GM21619 (cell line): ENCODE results near the gene RPP14.
"Not testable (repeated sequence)": the region's sequence is repeated elsewhere in the genome, so short reads cannot be mapped to it uniquely, and the experiment has no call there.

Experiments used
- ATAC-seq: cut with Tn5 transposase; IDR thresholded peaks from one replicate; pipeline ENCODE4 v1.9.1; 2021; ENCODE audit not compliant: unreplicated experiment

RPP14 gene

DNA sequence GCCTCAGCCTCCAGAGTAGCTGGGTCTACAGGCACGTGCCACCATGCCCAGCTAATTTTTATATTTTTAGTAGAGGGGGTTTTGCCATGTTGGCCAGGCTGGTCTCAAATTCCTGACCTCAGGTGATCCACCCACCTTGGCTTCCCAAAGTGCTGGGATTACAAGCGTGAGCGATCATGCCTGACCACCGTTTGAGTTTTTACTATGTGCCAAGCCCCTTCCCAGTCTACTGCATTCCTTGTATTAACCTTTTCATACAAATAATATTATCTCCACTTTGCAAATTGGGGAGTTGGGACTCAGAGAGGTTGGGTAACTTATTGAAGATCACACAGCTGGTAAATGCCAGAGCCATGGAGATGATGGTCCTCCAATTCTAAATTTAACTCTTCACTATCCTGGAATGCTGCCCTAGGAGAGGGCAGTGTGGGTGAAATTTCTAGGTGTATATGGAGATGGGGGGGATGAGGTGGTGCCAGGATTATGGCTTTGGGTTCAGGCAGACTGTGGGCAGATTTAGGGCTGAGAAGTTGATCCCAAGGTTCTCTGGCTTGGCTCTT lies 25.6 kb downstream of the RPP14 start:
- no peak for ATAC-seq

DNA sequence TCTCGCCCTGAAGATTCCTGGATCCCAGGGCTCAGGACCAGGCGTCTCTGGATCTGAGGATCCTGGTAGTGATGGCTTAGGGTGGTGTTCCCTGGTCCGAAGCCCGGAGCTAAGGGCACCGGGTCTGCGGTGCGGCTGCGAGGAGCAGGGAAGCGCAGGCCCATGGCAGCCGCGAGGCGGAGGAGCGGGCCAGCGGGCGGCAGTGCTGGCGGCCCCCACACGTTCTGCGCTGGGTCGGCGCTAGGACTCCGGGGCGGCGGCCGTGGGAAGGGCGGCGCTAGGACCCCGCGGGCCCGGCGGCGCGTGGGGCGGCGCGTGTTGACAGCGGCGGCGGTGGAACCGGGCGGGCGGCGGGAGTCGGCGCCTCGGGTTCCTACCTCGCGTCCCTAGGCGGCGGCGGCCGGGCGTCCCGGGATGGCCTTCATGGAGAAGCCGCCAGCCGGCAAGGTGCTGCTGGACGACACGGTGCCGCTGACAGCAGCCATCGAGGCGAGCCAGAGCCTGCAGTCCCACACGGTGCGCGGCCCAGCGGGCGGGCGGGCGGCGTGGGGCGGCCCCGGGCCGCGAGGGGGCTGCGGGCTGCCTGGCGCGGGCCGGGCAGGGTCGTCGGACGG lies 26.6 kb downstream of the RPP14 start, which contains the start of gene PXK:
Gene PXK, plus strand, starts transcription at position 318 of the 614 bp plus-strand sequence. Its CDS starts 97 bp downstream, at position 415.
- ATAC-seq: peak; percentile 92

DNA sequence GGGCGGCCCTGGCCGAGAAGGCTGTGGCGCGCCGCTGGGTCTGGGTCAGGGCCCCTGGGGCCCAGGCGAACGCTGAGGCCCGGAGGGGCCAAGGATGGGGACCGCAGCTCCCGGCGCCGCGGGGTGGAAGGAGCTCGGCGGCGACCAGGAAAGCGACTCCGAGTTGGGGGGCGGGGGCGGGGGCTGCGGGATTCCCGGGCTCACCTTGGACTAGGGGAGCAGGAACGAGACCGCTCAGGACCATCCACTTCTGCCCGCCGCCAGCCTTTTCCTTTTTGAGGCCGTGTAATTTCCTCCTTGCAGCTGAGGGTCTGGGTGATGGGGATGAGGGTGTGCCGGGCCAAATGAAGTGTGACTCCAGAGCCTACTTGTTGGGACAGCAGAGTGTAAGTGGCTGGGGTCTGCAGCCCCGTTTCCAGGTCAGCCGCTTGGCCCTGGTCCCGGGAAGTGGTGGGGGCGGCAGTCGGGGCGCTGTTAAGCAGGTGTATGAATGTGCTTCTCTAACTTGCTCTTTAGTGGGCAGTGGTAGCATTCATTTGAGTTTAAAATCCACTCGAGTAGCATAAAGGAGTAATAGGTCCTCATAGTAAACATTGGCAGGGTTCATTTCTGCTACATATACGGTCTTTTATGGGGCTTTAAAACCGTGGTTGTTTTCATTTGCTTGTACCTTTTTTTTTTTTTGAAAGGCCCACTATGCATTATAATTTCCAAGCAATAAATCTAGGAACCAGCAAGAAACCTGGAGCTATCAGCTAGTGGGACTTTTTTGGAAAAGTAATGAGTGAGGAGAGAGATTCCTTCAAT lies 27.4 kb downstream of the RPP14 start:
- peak; percentile 34 for ATAC-seq

DNA sequence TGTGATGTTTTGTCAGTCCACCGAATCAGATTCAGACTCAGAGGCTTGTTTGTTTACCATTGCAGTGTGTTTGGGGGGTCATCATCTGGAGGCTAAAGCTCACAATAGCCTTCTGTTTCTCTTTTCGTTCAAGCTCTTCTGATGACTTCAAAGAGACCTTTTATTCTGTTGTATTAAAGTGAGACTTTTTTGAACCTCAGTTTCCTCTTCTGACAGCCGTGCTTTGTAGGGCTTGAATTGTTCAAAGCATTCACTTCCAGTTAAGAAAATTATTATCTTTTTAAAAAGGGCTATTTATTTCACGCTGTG lies 27.9 kb downstream of the RPP14 start:
- no peak for ATAC-seq

DNA sequence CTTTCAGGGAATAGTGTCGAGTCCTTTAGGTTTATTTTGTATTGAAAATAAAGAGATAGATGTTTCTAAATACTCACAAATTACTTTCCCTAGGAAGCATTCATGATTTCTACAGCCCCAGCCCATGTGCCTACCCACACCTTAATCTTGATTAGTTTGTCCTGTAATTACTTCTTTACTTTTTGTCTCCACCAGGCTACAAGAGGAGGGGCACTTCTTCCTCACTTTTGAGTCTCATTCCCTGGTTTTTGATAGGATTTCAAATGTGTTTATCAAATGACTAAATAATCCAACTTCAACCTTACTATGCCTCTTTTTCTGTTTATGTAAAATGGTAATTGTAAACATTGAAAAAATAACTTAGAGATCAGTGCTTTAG lies 28.4 kb downstream of the RPP14 start:
- no peak for ATAC-seq

DNA sequence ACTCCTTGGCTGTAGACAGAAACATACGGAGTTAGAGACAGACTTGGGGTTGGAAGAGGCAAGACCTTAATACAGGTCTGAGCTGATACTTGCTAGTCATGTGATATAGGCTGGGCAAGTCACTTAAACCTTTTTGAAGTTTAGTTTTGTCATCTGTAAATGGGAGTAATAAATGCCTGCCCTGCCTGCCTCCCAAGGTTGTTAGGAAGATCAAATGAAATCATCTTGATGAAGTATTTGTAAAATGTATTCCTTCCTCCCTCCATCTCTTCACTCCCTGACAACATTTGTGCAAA lies 29.6 kb downstream of the RPP14 start:
- no peak for ATAC-seq

DNA sequence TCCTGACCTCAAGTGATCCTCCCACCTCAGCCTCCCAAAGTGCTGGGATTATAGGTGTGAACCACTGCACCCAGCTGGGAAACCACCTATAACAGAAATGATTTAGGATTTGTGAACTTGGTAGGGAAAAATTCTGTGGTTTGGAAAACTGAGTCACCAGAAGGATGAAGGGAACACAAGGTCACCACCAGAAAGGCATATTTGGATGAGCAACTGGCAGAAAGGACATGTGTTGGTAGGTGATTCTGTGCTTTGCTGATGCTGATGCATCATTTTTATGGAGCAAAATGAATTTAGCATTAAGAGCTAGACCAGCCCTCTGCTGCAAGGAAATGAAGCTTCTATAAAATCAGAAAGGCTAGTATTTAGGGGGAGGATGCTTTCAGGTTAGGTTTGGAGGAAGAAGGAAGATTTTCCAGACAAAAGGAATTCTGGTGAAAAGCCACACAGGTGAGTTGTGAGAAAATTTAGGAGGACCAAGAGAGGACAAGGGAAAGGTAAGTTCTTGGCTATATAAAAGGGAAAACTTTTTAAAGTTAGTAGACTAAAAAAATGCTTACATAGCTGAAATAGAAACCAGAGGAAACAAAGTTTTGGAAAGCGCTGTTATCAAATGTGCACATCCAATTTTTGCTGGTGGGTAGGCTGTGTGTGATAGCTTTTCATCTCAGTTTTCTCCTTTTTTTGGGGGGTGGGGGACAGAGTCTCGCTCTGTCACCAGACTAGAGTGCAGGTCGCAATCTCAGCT lies 30.3 kb downstream of the RPP14 start:
- ATAC-seq: no peak

DNA sequence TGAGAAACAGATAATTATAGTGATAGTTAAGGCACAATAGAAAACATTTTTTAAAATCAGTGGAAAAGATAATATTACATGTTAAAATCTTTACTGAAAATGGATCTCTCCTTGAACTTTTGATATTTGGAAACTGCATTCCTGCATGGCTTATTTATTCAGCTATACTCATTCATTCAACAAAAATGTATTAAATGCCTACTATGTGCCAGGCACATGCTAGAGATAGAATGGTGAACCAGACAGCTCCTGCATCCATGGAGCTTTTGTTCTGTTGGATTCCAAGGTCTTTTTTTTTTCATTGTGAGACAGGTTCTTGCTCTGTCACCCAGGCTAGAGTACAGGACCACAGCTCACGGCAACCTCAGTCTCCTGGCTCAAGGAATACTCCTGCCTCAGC lies 31.1 kb downstream of the RPP14 start:
- no peak for ATAC-seq

DNA sequence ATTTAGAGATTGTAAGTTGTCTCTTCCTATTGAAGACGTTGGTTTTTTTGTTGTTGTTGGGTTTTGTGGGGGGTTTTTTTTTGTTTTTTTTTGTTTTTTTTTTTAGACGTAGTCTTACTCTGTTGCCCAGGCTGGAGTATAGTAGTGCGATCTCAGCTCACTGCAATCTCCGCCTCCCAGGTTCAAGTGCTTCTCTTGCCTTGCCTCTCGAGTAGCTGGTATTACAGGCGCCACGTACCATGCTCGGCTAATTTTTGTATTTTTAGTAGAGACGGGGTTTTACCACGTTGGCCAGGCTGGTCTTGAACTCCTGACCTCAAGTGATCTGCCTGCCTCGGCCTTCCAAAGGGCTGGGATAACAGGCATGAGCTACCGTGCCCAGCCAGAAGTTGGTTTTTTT lies 33.1 kb downstream of the RPP14 start:
- not testable (repeated sequence) for ATAC-seq

DNA sequence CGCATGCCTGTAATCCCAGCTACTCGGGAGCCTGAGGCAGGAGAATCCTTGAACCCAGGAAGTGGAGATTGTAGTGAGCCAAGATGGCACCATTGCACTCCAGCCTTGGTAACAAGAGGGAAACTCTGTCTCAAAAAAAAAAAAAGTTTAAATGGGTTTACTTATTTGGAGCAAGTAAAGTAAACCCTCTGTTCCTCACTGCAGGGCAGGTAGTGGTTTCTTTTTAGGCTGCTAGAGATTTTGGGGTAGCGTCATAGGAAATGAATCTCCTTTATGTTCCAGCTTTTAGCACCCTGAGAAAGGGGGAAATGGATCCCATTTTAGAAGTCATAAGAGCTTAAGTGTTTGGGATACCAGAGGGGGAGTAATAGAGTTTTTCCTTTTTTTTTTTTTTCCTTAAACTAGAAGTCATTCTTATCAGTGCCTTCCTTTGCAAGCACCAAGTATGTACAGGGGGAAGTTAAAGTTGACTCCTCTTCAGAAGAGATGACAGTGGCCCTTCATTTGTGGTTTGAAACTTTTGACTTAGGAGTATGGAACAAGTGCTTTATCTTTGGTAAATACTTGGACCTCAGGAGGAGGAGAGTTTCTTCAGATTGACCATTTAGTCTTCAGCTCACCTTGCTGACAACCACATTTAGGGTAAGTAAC lies 34.7 kb downstream of the RPP14 start:
- no peak for ATAC-seq

DNA sequence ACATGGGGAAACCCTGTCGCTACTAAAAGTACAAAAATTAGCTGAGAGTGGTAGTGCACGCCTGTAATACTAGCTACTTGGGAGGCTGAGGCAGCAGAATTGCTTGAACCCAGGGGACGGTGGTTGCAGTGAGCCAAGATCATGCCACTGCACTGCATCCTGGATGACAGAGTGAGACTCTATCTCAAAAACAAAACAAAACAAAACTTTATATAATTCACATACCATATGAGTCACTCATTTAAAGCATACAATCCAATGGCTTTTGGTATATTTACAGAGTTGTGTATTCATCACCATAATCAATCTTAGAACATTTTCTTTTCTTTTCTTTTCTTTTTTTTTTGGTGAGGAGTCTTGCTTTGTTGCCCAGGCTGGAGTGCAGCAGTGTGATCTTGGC lies 35.3 kb downstream of the RPP14 start:
- ATAC-seq: no peak

DNA sequence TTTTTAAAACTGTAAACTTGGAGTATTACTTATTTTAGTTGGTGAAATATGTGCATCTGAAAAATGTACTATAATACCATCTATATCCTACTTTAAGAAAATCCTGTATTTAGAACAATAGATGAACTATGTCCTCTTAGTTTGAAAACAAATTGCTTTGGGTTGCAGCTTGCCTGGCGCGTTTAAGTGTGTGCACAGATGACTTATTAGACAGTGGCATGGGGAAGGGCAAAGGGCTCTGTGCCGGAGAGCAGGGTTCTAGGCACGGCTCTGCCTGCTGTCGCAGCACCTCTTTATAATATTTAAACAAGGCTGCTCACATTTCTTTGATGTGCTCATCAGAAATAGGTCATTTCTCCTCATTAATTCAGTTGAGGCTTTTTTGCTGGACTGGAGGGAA lies 36.6 kb downstream of the RPP14 start:
- ATAC-seq: no peak

DNA sequence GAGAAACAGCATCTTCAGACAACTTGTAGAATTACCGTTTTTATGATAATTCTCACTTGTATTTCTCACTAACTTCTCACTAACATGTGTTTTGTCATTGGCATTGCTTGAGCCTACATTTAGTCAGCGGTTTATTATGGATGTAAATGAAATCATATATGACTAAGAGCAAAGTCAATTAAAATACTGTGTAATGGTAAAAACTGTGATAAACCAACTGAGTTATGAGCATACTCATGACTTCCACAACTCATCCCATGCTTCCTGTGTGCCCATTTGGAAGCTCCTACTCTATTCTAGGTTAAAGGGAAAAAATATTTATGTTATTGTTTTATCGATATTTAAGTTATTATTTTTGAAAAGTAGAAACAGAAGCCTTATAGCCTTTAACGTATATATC lies 39.4 kb downstream of the RPP14 start:
- no peak for ATAC-seq

DNA sequence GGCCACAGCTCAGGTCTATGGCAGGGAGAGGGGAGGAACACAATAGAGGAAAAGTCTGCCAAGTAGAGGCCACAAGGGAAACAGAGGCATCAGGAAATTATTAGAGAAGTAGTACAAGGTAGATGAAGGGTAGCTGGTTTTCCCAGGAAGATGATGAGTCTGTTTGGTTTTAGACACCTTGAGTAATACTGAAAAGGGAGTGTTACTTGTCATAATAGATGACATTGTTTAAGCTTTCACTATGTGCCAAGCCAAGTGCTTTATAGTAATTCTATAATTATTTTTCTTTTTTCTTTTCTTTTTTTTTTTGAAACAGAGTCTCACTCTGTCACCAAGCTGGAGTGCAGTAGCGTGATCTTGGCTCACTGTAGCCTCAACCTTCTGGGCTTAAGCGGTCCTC lies 40.3 kb downstream of the RPP14 start:
- no peak for ATAC-seq

DNA sequence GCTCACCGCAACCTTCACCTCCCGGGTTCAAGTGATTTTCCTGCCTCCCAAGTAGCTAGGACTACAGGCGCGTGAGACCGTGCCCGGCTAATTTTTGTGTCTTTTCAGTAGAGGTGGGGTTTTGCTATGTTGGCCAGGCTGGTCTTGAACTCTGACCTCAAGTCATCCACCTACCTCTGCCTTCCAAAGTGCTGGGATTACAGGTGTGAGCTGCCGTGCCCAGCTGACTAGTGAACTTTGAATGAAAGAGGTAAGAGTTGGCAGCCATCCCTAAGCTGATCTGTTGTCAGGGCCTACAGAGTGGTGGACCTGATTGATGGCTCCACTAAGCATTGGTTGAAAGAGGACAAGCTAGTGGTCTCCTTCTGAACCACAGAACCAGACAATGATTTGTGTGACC lies 41.9 kb downstream of the RPP14 start:
- no peak for ATAC-seq

DNA sequence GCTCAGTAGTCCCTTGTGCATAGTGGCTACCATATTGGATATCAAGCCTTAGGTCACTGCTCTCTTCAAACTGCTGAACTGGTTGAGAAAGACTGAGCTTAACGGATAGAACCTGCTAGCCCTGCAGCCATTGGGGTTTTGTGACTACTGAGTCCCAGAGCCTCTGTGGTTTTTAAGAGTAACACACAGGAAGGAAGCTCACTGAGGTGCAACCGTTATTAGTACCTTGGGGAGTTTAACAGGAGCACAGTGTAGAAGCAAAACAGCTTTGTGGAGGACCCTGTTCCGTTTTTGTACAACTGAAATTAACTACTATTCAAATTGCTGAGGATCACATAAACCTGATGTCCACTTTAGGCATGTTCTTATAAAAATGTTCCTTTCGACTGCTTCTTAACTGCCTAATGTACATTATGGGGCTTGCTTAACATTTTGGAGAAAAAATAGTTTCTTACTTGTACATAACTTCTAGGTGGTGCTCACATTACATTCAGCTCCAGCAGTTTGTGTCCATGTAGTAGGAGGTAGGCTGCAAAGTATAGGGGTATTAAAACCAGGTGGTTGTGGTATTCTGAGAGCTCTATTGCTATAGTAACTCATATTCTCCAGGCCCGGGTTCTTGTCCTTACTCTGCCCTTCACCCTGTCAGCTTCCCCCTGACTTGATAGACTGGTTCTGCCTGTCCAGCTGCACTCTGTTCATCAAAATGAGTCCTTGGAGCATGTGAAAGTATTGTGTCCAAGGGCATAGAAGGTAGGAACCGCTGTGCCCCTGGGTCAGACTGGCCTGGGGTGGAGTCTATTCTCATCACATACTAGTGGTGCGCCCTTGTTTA lies 44.0 kb downstream of the RPP14 start:
- ATAC-seq: peak; percentile 91

DNA sequence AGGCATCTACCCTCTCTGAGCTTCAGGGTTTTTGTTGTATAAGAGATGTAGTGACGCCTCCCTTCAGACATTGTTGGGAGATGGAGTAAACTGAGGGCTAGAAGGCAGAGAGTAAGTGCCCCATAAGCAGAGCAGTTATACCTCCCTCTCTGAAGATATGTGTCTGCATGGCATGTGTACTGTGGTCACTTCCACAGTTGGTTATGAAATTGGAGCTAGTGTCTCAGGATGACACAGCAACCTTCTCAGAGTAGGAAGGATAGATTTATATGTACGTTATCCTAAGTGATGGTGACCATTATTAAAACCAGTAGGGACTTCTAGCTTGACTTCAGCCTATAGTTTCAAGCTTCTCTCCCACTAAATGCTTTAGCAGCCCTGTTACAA lies 44.6 kb downstream of the RPP14 start:
- no peak for ATAC-seq

DNA sequence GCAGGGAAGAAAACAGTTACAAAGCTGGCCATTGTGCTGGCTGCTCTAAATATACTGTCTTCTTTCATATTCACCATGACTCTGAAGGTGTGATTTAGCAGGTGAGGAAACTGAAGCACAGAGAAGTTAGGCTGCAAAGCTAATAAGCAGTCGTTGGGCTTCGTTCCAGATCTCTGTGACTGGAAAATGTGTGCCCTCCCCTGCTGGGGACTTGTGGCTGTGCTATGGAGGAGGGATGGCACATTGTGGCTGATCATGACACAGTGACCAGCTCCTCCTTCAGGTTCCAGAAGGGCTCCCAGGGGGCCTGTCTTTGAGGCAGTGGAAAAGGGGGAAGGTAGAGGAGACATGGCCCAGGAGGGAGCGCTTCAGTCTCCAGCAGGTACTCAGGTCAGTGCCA lies 45.9 kb downstream of the RPP14 start:
- no peak for ATAC-seq

DNA sequence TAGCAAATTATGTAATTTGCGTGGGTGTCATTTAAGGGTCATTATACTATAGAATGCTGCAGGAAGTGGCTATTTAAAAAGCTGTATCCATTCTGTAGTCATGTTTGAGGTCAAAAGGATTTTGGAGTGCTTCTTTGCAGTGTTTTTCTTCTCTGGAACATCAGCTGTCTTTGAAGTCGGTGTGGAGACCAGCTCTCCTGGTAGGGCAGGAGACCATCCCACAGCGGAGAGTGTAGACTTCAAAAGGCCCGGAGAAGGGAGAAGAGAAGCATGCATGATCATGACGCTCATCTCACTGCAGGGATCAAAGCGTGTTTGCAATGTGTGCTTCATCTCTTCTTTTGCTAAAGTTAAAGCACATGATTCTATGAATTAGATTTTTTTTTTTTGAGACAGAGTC lies 46.6 kb downstream of the RPP14 start:
- ATAC-seq: no peak

DNA sequence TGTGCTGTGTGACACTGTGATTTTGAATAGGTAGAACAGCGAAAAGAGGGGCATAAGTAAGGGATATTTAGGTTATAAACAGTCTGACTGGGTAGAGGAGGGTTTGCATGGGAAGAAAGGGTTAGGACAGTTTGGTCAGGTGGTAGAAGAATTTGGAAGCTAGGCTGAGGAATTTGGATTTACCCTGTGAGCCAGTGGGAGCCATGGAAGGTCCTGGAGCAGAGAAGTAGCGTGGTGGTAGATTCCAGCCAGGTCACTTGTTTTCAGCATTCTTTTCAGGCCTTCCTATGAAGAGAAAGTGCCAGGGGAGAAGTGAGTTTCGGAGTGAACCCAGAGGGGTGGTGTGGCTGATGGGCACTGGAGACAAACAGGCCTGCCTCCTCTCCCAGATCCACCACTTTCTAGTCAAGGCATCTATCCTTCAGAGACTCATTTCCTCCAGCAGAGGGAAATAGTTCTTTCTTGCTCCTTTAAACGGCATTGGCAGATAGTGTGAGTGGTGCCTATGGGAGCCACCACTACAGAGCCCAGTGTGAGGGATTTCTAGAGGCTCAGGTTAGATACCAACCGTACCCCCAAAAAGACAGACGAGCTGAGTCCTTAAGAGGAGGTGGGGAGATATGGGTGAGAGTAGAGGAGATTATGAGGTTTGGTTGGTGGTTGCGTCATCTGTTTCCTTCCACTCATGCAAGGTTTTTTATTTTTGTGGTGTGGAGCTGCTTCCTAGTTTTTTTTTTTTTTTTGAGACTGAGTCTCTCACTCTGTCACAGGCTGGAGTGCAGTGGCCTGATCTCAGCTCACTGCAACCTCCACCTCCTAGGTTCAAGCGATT lies 47.9 kb downstream of the RPP14 start:
- no peak for ATAC-seq
